HCT116 (cell line): ENCODE results near the gene C16orf90.

Experiments used
- EZH2 ChIP-seq: fragments of 200-600 bp; sonication (generic); IDR thresholded peaks from 2 replicates; pipeline ENCODE4 v1.6.1; 2017; ENCODE audit warnings: antibody characterized with exemption, mixed run types
- EZH2phosphoT487 ChIP-seq: fragments of 200-600 bp; IDR thresholded peaks from 2 replicates; pipeline ENCODE4 v1.6.1; 2018; ENCODE audit warnings: antibody characterized with exemption, borderline replicate concordance
- POLR2A ChIP-seq: IDR thresholded peaks from 2 replicates; pipeline ENCODE4 v1.7.0; 2011; ENCODE audit warnings: borderline replicate concordance; ENCODE audit not compliant: insufficient read depth, insufficient read length; ENCODE audit errors: extremely low read depth
- POLR2AphosphoS5 ChIP-seq: IDR thresholded peaks from 2 replicates; pipeline ENCODE4 v1.6.1; 2011; ENCODE audit warnings: mild to moderate bottlenecking, low read depth, low read length, moderate library complexity
- RAD21 ChIP-seq: IDR thresholded peaks from 2 replicates; pipeline ENCODE4 v1.6.1; 2012; ENCODE audit warnings: low read depth, mild to moderate bottlenecking
- SIN3A ChIP-seq: IDR thresholded peaks from 2 replicates; pipeline ENCODE4 v1.6.1; 2012; ENCODE audit warnings: low read depth
- SP1 ChIP-seq: IDR thresholded peaks from 2 replicates; pipeline ENCODE4 v1.6.1; 2012; ENCODE audit warnings: low read depth
- ZFX ChIP-seq: fragments of 450-650 bp; IDR thresholded peaks from 2 replicates; pipeline ENCODE4 v1.6.1; 2017
- TF ChIP-seq, protein P1 (sequence below), 3 experiments: fragments of 200-600 bp in 1 of 3; sonication (generic) in 1 of 3; IDR thresholded peaks in 2 of 3; conservative IDR thresholded peaks in 1 of 3; 2 replicates each; pipeline ENCODE4 v1.5.1; 2012 to 2017; ENCODE audit warnings: low read depth in 2 of 3, low read length in 2 of 3, antibody characterized with exemption in 1 of 3, borderline replicate concordance in 1 of 3, control low read depth in 1 of 3, mild to moderate bottlenecking in 1 of 3, mixed read lengths in 1 of 3, mixed run types in 1 of 3, moderate library complexity in 1 of 3; ENCODE audit not compliant: insufficient read depth in 1 of 3
- TF ChIP-seq, protein P2 (sequence below): IDR thresholded peaks from 2 replicates; pipeline ENCODE4 v1.6.1; 2012
- TF ChIP-seq, protein P3 (sequence below): IDR thresholded peaks from 2 replicates; pipeline ENCODE4 v1.6.1; 2011; ENCODE audit warnings: mild to moderate bottlenecking, low read length, moderate library complexity; ENCODE audit not compliant: insufficient replicate concordance; ENCODE audit errors: extremely low read depth
- TF ChIP-seq, protein P4 (sequence below): IDR thresholded peaks from 2 replicates; pipeline ENCODE4 v1.6.1; 2012; ENCODE audit warnings: low read depth

DNA sequence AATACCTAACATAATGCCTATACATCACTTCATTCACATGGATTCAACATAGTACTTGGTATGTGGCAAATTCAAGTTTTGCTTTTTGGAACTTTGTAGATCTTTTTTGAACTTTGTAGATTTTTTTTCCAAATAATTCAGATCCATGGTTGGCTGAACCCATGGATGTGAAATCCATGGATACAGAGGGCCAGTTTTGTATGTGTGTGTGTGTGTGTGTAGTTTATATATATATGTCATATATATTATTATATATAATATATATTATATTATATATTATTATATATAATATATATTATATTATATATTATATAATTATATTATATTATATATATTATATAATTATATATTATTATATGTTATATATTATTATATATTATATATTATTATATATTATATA lies 33.9 kb upstream of the C16orf90 start:
- TF ChIP-seq POLR2A (no peak), POLR2AphosphoS5 (no peak), EZH2 (no peak), ZFX (no peak), EZH2phosphoT487 (no peak), SP1 (no peak), RAD21 (no peak), SIN3A (no peak)
- TF ChIP-seq, protein P1, sequence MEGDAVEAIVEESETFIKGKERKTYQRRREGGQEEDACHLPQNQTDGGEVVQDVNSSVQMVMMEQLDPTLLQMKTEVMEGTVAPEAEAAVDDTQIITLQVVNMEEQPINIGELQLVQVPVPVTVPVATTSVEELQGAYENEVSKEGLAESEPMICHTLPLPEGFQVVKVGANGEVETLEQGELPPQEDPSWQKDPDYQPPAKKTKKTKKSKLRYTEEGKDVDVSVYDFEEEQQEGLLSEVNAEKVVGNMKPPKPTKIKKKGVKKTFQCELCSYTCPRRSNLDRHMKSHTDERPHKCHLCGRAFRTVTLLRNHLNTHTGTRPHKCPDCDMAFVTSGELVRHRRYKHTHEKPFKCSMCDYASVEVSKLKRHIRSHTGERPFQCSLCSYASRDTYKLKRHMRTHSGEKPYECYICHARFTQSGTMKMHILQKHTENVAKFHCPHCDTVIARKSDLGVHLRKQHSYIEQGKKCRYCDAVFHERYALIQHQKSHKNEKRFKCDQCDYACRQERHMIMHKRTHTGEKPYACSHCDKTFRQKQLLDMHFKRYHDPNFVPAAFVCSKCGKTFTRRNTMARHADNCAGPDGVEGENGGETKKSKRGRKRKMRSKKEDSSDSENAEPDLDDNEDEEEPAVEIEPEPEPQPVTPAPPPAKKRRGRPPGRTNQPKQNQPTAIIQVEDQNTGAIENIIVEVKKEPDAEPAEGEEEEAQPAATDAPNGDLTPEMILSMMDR (IDR thresholded peaks at IDR 0.05 in 2 of 3, conservative IDR thresholded peaks at IDR 0.05 in 1 of 3; ENCODE audit: borderline replicate concordance in 1 of 3, insufficient read depth in 1 of 3, low read depth in 2 of 3, low read length in 2 of 3) = no peak
- TF ChIP-seq, protein P2, sequence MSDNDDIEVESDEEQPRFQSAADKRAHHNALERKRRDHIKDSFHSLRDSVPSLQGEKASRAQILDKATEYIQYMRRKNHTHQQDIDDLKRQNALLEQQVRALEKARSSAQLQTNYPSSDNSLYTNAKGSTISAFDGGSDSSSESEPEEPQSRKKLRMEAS = no peak
- TF ChIP-seq, protein P3, sequence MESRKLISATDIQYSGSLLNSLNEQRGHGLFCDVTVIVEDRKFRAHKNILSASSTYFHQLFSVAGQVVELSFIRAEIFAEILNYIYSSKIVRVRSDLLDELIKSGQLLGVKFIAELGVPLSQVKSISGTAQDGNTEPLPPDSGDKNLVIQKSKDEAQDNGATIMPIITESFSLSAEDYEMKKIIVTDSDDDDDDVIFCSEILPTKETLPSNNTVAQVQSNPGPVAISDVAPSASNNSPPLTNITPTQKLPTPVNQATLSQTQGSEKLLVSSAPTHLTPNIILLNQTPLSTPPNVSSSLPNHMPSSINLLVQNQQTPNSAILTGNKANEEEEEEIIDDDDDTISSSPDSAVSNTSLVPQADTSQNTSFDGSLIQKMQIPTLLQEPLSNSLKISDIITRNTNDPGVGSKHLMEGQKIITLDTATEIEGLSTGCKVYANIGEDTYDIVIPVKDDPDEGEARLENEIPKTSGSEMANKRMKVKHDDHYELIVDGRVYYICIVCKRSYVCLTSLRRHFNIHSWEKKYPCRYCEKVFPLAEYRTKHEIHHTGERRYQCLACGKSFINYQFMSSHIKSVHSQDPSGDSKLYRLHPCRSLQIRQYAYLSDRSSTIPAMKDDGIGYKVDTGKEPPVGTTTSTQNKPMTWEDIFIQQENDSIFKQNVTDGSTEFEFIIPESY = no peak
- TF ChIP-seq, protein P4, sequence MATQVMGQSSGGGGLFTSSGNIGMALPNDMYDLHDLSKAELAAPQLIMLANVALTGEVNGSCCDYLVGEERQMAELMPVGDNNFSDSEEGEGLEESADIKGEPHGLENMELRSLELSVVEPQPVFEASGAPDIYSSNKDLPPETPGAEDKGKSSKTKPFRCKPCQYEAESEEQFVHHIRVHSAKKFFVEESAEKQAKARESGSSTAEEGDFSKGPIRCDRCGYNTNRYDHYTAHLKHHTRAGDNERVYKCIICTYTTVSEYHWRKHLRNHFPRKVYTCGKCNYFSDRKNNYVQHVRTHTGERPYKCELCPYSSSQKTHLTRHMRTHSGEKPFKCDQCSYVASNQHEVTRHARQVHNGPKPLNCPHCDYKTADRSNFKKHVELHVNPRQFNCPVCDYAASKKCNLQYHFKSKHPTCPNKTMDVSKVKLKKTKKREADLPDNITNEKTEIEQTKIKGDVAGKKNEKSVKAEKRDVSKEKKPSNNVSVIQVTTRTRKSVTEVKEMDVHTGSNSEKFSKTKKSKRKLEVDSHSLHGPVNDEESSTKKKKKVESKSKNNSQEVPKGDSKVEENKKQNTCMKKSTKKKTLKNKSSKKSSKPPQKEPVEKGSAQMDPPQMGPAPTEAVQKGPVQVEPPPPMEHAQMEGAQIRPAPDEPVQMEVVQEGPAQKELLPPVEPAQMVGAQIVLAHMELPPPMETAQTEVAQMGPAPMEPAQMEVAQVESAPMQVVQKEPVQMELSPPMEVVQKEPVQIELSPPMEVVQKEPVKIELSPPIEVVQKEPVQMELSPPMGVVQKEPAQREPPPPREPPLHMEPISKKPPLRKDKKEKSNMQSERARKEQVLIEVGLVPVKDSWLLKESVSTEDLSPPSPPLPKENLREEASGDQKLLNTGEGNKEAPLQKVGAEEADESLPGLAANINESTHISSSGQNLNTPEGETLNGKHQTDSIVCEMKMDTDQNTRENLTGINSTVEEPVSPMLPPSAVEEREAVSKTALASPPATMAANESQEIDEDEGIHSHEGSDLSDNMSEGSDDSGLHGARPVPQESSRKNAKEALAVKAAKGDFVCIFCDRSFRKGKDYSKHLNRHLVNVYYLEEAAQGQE = no peak
